GM21515 (cell line): ENCODE results near the gene GLRA1.
A peak's percentile ranks its signal among the peaks of the same experiment; 100 is the strongest.
"Not testable (repeated sequence)": the region's sequence is repeated elsewhere in the genome, so short reads cannot be mapped to it uniquely, and the experiment has no call there.

Source experiments
- ATAC-seq: cut with Tn5 transposase; IDR thresholded peaks from one replicate; pipeline ENCODE4 v1.9.1; 2021; ENCODE audit not compliant: unreplicated experiment

GLRA1 gene

DNA sequence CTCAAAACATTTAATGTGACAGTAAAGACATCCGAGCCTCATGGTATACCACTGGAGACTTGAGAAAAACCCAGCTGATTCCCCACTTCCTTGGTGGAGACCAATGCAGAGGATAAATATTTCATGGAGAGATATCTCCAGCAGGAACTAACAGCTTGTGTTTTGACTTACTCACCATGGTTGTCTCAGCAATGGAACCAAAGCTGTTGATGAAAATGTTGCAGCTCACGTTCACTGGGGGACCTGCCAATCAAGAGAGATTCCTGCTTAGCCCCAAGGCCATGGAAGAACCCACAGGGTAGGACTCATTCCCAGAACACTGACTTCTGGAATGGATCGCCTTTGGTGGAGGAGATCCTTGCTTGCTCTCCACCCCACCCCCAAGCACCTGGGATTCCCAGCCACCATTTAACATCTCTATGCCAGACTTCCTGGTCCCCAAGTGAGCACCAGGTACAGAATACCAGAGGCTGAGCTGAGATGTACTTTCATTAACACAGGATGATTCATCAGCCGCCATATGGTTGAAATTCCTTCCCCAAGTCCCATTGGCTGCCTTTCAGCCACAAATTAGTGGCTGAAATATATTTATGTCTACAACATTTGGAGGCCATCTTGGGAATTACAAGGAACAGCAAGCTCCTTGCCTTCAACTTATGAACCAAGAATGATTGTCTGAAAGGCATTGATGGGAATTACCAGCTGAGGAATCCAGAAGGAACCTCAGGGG is 37.9 kb downstream of the GLRA1 start:
- ATAC-seq, result no peak

DNA sequence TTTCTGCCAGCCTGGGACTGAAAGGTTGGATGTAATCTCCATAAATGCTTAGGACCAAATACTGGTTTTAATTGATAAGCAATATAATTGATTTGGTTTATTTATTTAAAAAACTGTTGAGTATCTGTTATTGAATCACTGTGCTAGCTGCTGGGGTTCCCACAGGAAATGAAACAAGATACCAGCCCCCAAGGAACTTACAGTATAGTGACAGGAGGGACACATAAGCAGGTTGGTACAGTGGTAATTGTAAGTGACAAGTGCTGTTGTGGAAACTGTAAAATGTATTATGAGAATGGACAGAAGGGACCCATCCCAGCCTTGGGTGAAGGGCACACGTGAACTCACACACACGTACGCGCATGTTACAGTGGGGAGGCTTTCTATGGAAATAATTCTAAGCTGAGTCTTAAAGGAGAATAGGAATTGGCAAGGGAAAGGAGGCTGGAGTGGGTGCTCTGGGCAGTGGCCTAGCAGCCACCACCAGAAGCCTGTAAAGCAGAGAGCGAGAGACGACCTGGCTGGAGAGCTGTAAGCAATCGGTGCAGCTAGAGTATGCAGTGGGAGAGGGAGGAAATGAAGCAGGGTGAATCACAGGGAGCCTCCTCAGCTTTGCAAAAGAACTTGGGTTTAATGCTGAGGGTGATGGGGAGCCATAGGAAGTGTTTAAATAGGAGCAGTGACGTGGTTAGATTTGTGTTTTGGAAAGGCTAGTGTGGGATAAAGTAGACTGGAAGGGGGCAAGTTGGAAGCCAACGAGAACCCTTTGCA is 39.3 kb downstream of the GLRA1 start:
- ATAC-seq, result no peak

DNA sequence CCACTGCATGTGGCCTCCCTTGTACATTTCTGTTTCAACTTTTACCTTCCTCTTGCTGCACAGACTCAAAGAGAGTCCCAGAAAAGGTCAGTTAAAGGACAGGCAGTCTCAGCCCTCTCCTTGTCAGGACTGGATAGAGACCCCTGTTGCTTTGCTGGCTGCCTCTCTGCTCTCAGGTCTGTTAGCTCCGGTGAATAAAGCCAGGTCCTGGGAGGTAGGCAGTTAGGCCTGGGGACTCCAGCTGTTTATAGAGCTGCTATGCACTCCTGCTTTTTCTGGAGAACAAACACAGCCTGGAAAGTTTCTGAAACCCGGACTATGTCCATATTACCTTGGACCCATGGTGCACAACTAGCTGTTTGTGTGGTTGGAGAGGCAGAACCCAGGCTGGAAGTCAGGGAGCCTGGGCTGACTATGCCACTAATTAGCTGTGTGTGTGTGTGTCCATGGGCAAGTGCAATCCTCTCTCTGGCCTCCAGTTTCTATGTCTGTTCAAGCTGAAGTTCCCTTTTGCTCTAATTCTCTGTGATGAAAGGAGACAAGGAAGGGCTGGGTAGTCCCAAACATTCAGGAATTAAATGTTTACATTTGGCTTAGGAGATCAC is 42.9 kb downstream of the GLRA1 start:
- no peak for ATAC-seq

- no peak for ATAC-seq
Measured at GRCh38 chr5:151880324-151880723, 44.3 kb downstream of the GLRA1 start.

GRCh38 chr5:151873701-151874100 is 51.0 kb downstream of the GLRA1 start:
- no peak for ATAC-seq

DNA sequence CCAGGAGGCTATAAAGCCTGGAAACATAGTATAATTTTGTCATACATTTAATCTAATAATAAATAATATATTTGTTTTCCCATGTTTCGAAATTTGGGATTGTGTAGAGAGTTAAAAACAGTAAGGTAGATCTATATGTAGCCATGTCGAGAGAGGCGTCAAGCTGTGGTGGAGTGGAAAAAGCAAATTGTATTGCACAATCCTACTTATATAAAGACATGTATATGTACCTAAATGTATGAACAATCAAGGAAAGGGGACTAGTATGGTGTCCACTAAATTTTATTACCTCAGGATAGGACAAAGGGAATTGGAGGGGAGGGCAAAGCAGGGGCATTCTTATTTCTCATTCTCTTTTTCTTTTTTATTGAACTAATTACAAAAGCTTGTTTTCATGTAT is 52.0 kb downstream of the GLRA1 start:
- no peak for ATAC-seq

- ATAC-seq, result no peak
Measured at GRCh38 chr5:151870820-151871219, 53.8 kb downstream of the GLRA1 start.

GRCh38 chr5:151870271-151870670 is 54.4 kb downstream of the GLRA1 start:
- ATAC-seq, result no peak

DNA sequence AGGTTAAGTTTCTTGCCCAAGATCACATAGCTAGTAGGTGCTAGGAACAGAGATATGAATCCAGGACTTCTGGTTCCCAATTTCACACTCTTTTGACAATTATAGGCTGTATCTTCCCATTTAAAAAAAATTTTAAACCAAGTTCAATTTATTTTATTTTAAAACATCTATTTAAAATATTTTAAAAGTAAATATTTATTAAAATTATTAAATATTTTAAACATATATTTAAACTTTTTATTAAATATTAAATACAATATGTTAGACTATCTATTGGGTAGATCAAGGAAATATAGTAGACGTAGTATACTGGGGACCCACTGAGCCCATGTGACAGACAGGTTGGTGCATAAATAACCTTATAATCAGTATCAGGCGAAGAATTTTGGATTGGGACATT is 54.8 kb downstream of the GLRA1 start:
- ATAC-seq, result no peak

- no peak for ATAC-seq
Measured at GRCh38 chr5:151868451-151868850, 56.2 kb downstream of the GLRA1 start.

DNA sequence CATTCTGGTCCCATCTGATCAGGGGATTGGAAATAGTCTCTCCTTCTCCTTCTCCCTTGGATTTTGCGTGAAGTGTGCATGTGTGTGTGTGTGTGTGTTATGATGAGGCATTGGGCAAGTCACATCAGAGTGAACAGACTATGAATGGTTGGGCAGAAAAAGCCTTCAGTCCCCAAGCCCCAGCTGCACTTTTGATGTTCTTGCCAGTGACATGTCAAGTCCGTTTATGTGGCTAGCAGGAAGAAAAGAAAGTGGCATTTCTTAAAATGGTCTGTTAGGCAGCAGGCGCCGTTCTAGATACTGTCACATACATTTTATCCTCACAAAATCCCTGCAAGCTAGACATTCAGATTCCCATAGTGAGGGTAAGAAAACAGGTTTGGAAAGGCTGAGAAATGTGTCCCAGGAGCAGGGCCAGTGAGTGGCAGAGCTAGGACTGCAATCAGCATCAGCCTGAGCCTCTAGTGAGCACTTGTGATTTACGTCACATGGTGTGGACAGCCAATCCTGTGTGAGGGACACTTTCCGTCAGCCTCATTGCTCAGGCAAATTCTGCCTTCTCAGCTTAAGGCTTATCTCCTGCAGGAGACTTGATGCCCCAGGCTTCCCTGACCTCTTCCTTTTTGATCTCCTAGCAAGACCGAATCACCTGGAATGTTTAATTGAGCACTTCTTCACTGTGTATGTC is 60.4 kb downstream of the GLRA1 start:
- no peak for ATAC-seq

GRCh38 chr5:151863566-151863965 is 61.1 kb downstream of the GLRA1 start:
- ATAC-seq, result no peak

DNA sequence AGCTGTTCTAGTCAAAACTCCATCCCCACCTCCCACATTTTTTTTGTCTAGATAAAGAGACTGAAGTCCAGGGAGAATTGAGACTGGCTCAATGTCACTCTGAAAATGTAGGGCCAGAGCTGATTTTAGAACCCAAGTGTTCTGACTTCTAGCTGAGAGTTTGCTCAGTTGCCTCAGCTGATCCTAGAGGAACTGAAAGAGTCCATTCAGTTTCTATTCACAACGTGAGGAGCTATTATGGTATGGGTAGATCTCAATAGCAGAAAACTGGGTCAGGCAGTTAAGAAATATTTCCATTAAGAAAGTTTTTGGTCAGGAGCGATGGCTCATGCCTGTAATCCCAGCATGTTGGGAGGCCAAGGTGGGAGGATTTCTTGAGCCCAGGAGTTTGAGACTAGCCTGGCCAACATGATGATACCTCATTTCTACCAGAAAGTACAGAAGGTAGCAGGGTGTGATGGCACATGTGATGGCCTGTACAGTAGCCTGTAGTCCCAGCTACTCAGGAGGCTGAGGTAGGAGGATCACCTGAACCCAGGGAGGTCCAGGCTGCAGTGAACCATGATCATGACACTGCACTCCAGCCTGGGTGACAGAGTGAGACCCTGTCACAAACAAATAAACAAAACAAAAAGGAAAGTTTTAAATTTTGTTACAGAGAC is 61.7 kb downstream of the GLRA1 start:
- ATAC-seq, result peak; percentile 64

DNA sequence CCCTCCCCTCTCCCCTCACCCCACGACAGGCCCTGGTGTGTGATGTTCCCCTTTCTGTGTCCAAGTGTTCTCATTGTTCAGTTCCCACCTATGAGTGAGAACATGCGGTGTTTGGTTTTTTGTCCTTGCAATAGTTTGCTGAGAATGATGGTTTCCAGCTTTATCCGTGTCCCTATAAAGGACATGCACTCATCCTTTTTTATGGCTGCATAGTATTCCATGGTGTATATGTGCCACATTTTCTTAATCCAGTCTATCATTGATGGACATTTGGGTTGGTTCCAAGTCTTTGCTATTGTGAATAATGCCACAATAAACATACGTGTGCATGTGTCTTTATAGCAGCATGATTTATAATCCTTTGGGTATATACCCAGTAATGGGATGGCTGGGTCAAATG is 63.8 kb downstream of the GLRA1 start:
- not testable (repeated sequence) for ATAC-seq

DNA sequence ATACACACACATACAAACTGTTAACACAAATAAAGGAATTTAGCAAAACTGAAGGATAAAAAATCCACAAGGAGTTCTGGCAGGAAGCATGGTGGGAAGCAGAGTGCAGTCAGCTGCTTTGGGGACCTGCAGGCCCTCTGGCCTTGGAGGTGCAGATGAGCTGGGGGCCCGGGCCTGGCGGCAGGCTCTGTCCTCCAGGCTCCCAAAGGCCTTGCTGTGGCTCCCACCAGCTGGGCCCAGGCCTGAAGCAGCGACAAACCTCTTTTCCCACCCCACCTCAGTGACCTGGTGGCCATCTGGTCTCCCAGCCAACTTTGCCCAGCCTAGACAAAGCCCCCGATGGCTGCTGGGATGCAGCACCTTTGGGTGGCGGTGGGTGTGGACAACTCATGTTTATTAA is 67.8 kb downstream of the GLRA1 start:
- no peak for ATAC-seq

GRCh38 chr5:151855701-151856100 is 69.0 kb downstream of the GLRA1 start:
- no peak for ATAC-seq

- ATAC-seq, result no peak
Measured at GRCh38 chr5:151847871-151848270, 76.8 kb downstream of the GLRA1 start.

DNA sequence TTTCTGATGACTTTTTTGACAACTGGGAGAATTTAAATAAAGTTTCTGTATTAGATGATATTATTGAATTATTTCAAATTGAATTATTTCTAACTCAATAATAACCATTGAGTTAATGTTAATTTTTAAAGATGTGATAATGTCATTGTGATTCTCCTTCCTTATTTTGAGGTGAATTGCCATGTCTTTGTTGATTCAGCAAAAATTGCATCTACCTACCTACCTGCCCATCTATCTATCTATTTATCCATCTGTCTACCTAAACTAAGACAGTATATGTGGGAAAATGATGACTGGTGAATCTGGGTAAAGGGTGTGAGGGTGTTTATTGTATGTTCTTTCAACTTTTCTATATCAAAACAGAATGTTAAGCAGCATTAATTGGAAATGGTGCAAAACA is 77.9 kb downstream of the GLRA1 start:
- ATAC-seq, result no peak

DNA sequence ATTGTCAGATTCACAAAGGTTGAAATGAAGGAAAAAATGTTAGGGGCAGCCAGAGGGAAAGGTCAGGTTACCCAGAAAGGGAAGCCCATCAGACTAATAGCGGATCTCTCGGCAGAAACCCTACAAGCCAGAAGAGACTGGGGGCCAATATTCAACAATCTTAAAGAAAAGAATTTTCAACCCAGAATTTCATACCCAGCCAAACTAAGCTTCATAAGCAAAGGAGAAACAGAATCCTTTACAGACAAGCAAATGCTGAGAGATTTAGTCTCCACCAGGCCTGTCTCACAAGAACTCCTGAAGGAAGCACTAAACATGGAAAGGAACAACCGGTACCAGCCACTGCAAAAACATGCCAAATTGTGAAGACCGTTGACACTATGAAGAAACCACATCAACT is 91.8 kb downstream of the GLRA1 start:
- not testable (repeated sequence) for ATAC-seq

DNA sequence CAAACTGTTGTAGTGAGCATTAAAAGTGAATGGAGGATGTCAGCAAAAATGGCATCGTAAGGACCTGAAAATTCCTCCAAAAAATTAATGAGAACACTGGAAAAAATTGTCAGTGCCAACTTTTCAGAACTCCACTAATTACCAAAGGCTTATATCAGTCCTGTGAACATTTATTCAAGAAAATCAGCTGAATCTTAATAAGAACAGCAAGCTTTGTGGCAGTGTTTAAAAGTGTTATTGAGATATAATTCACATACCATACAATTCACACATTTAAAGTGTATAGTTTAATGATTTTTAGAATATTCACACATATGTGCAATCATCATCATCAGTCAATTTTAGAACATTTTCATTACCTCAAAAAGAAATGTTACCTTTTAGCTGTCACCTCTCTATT is 95.3 kb downstream of the GLRA1 start:
- ATAC-seq, result no peak

- peak; percentile 61 for ATAC-seq
Measured at GRCh38 chr5:151825445-151825844, 99.2 kb downstream of the GLRA1 start.
